Heart right ventricle (tissue), 16 donors: ENCODE results near the gene RENBP. TPM values are rescaled to one million over a fixed set of nuclear protein-coding genes. Genes with fewer than 3 reads are reported as not detected.

Experiments
- ATAC-seq, 8 donors: fragments of 200-7000 bp; cut with Tn5 transposase; one replicate each; pipeline ENCODE4 v1.9.1; 2020; ENCODE audit warnings: mild to moderate bottlenecking in 8 of 8, moderate library complexity in 8 of 8, moderate number of reproducible peaks in 1 of 8
- DNase-seq, 2 donors: peaks; one replicate each; pipeline ENCODE4 v3.0.0-alpha.2; 2020
- H3K27ac ChIP-seq, 10 donors: fragments of 200-600 bp; sonication (generic) in 2 of 10; one replicate each; pipeline versions ENCODE4 v1.5.0 to v1.8.0; 2020 to 2022; ENCODE audit warnings: mild to moderate bottlenecking in 3 of 10
- H3K27me3 ChIP-seq, 7 donors: fragments of 200-600 bp; one replicate each; pipeline ENCODE4 v1.8.0; 2021 to 2022; ENCODE audit warnings: mild to moderate bottlenecking in 2 of 7
- H3K36me3 ChIP-seq, 9 donors: fragments of 200-600 bp; sonication (generic) in 1 of 9; one replicate each; pipeline versions ENCODE4 v1.5.0 to v1.8.0; 2020 to 2022; ENCODE audit warnings: mild to moderate bottlenecking in 2 of 9
- H3K4me1 ChIP-seq, 9 donors: fragments of 200-600 bp; sonication (generic) in 1 of 9; one replicate each; pipeline versions ENCODE4 v1.5.0 to v1.8.0; 2020 to 2022; ENCODE audit warnings: mild to moderate bottlenecking in 4 of 9
- H3K4me3 ChIP-seq, 10 donors: fragments of 200-600 bp; sonication (generic) in 2 of 10; one replicate each; pipeline versions ENCODE4 v1.5.0 to v1.8.0; 2020 to 2022; ENCODE audit warnings: mild to moderate bottlenecking in 7 of 10, moderate library complexity in 2 of 10
- H3K9me3 ChIP-seq, 11 donors: fragments of 200-600 bp in 10 of 11; sonication (generic) in 2 of 11; one replicate each; pipeline versions ENCODE4 v1.5.0 to v1.8.0; 2013 to 2022; ENCODE audit warnings: mild to moderate bottlenecking in 2 of 11, control low read depth in 1 of 11, moderate library complexity in 1 of 11
- WGBS, 2 donors: extraction: QIAGEN DNeasy Blood & Tissue Kit; methylation state at CpG; one replicate each; pipeline ENCODE4 v1.1.7; 2013; ENCODE audit warnings: inconsistent platforms in 1 of 2; 5-methylcytosine and 5-hydroxymethylcytosine counted together
- intact Hi-C, 10 donors: fragments of 100-400 bp; cut with DNase I; formaldehyde crosslinking; loops; one replicate each; pipeline versions ENCODE4 v1.11.1 to v1.14.2; 2022
- polyA plus RNA-seq, 2 donors: library from polyadenylated mRNA; stranded (reverse); fragments of 200-250 nt; gene quantifications; one replicate each; pipeline ENCODE4 v1.2.3, GENCODE V29; 2013
- total RNA-seq, 10 donors: library from RNA; stranded (reverse); fragmentation: NEBNext Ultra II Directional in 3 of 10; extraction: Animal tissue kit (Norgen Biotek cat#: 25700) in 3 of 10; gene quantifications; one replicate each; pipeline versions ENCODE4 v1.2.1 to v1.2.4, GENCODE V29; 2021 to 2023
- TF ChIP-seq, protein P1 (sequence below), 9 donors: fragments of 200-600 bp; sonication (generic) in 2 of 9; IDR thresholded peaks; one replicate each; pipeline versions ENCODE4 v1.5.0 to v1.8.0; 2021 to 2022; ENCODE audit warnings: antibody characterized with exemption in 9 of 9, mild to moderate bottlenecking in 5 of 9, moderate library complexity in 1 of 9
- donor health status: Arrhythmogenic right ventricular cardiomyopathy.
- donor health status: ischemic (EF 13 %, LVEDD 7.1; RV severe dilation, severe dysfunction).
- donor health status: healthy with polysubstance abuse.
- donor health status: DM: no; HTN: yes; CAD: no.
- donor health status: DM: no; HTN: no; CAD: no.
- donor health status: ischemic (EF 25% LVEDD 6.9; RV normal size, moderate dysfunction).
- donor health status: ischemic (EF 25% LVEDD 5.7; RV mildly dilated, moderate dysfunction).
- donor health status: healthy.
- donor health status: DM: yes; HTN: yes; CAD: no.
- donor health status: Ischemic cardiomyopathy.
- donor health status: ischemic (EF 35%, LVEDD 5.7; RV mildly dilated, moderate dysfunction).
- donor health status: nonischemic (EF 11% LVEDD 7.7; RV severe dilation, severe dysfunction).
- donor health status: DM: yes; HTN: yes; CAD: no.
- donor health status: PGD.
- donor health status: ischemic (EF 29% LVEDD 5.4; RV normal size, mild dysfunction).
- donor health status: nonischemic (EF 23%, LVEDD 6.1; RV moderate dilation, normal function).

Gene RENBP
- total and polyA plus RNA-seq, 12 donors, result 6.0 to 17.0 (median 9.6) TPM

DNA sequence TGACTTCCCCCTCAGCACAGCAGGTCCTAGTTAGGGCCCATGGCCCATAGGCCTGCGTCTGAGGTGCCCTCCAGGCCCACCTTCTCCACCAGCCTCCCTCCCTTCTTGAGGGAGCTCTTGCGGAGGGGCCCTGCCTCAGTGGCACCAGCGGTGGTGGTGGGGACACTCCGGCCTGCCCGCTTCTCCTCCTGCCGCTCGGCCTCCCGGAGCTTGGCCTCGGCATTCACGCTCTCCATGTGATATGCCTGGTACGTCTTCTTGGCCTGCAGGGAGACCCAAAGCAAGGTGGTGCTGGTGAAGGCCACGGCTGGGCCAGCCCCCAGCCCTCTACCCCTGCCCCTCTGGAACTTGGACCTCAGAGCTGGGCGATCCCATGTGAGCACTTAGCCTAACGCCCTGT is 23.9 kb downstream of the RENBP start:
- no peaks in the 10 kb centered on the region for H3K9me3 ChIP-seq
- ATAC-seq (no peak), DNase-seq (no peak)
- H3K27me3 ChIP-seq, result peaks cover 0 to 93% (median 0%) of the 10 kb centered on the region in 7 donors
- intact Hi-C loops, result loop anchor here in 4 of 10 donors (10.0 kb wide), 2 partner anchors 106 to 126 kb away; partner anchors contain the start of genes IDH3G (in 3 of the 4) and SSR4 (in 3 of the 4)
- peaks cover 0 to 39% (median 0%) of the 10 kb centered on the region in 9 donors for H3K36me3 ChIP-seq
- H3K27ac ChIP-seq, result no peak overlapping the region
- H3K4me3 ChIP-seq, result no peak overlapping the region
- peaks cover 0 to 48% (median 25%) of the 10 kb centered on the region in 9 donors for H3K4me1 ChIP-seq
- TF ChIP-seq, protein P1, sequence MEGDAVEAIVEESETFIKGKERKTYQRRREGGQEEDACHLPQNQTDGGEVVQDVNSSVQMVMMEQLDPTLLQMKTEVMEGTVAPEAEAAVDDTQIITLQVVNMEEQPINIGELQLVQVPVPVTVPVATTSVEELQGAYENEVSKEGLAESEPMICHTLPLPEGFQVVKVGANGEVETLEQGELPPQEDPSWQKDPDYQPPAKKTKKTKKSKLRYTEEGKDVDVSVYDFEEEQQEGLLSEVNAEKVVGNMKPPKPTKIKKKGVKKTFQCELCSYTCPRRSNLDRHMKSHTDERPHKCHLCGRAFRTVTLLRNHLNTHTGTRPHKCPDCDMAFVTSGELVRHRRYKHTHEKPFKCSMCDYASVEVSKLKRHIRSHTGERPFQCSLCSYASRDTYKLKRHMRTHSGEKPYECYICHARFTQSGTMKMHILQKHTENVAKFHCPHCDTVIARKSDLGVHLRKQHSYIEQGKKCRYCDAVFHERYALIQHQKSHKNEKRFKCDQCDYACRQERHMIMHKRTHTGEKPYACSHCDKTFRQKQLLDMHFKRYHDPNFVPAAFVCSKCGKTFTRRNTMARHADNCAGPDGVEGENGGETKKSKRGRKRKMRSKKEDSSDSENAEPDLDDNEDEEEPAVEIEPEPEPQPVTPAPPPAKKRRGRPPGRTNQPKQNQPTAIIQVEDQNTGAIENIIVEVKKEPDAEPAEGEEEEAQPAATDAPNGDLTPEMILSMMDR (IDR thresholded peaks at IDR 0.05), result no peak
- WGBS, 2 donors, result 98 to 99% methylated on average over 12 to 14 of the region's 14 CpGs

DNA sequence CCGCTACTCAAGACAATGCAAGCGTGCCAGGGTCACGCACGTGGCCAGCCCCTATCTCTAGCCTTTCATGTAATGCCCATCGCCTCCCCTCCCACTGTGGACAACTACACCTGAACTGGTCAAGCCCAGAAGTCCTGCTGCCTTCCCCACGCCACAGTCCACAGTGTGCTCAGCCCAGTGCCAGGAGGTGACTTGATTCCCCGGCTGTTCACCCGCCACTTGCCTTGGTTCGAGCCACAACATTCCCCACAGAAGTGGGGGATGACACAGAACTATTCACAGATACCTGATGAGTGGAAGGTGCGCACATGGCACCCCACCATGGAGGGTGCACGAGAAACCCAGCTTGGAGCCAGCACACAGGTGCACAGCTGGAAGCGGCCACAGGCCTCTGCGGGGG is 25.2 kb downstream of the RENBP start:
- no peak for DNase-seq
- Histone ChIP-seq H3K27me3 (peaks cover 0 to 89% (median 0%) of the 10 kb centered on the region in 7 donors), H3K9me3 (no peaks in the 10 kb centered on the region), H3K36me3 (peaks cover 0 to 43% (median 0%) of the 10 kb centered on the region in 9 donors), H3K4me1 (peaks cover 0 to 36% (median 18%) of the 10 kb centered on the region in 9 donors), H3K27ac (no peak overlapping the region), H3K4me3 (no peak overlapping the region)
- 97 to 99% methylated on average over 12 to 13 of the region's 13 CpGs for WGBS, 2 donors
- no peak for ATAC-seq
- intact Hi-C loops, result no loop called here
- TF ChIP-seq, protein P1 (IDR thresholded peaks at IDR 0.05), result no peak

DNA sequence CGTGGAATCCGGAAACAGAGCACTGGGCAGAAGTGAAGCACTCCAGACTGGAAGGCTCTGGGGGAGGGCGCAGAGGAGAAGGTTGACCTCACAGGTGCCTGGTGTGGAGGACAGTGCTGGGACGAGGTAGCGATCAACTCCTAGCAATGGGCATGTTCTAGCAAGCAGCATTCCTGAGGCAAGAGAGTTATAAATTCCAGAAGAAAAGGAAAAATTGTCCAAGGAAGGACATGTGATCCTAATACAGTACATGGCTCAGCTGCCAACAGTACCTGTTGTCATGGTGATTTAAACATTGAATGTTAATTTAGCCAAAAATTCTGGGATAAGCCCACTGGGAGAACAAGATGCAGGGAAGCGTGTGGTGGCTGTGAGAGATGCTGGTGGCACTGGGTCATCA is 26.6 kb downstream of the RENBP start:
- TF ChIP-seq, protein P1 (IDR thresholded peaks at IDR 0.05), result no peak
- intact Hi-C loops, result no loop called here
- peaks cover 0 to 22% (median 9%) of the 10 kb centered on the region in 9 donors for H3K4me1 ChIP-seq
- no peaks in the 10 kb centered on the region for H3K9me3 ChIP-seq
- no peak overlapping the region for H3K27ac ChIP-seq
- H3K36me3 ChIP-seq, result peaks cover 0 to 57% (median 0%) of the 10 kb centered on the region in 9 donors
- WGBS, 2 donors, result 87 to 90% methylated on average over 6 of the region's 6 CpGs
- H3K4me3 ChIP-seq, result no peak overlapping the region
- ATAC-seq (no peak), DNase-seq (no peak)
- H3K27me3 ChIP-seq, result peaks cover 0 to 88% (median 0%) of the 10 kb centered on the region in 7 donors

DNA sequence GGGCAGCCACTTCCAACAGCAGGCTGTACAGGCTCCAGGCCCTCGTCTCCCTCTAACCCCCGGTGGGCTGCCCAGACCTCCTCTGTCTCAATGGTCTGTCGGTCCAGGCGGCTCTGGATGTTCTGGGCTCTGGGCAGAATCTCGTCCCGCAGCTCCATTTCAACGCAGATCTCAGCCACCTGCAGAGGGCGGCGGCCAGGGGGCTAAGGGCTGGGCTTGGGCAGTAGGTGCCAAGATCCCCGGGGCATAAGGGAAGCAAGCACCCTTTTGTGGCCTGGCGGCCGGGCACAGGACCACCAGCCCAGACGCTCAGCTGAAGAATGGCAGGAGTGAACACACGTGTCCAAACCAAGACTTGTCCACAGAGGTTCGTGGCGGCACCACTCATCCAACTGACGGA is 30.7 kb downstream of the RENBP start:
- Histone ChIP-seq H3K36me3 (peaks cover 0 to 81% (median 0%) of the 10 kb centered on the region in 9 donors), H3K4me1 (no peaks in the 10 kb centered on the region), H3K27me3 (peaks cover 0 to 76% (median 0%) of the 10 kb centered on the region in 7 donors), H3K9me3 (no peaks in the 10 kb centered on the region), H3K27ac (no peak overlapping the region), H3K4me3 (no peak overlapping the region)
- ATAC-seq (no peak), DNase-seq (no peak)
- TF ChIP-seq, protein P1 (IDR thresholded peaks at IDR 0.05), result no peak
- intact Hi-C loops, result no loop called here
- WGBS, 2 donors, result 93 to 95% methylated on average over 13 to 17 of the region's 17 CpGs
